ENCODE data around the gene ATP2C2. TPM values are rescaled to one million over a fixed set of nuclear protein-coding genes. Genes with fewer than 3 reads are reported as not detected.

ATP2C2 gene
- total RNA-seq, 1 experiment from 2014 or later: 4.3 TPM

DNA sequence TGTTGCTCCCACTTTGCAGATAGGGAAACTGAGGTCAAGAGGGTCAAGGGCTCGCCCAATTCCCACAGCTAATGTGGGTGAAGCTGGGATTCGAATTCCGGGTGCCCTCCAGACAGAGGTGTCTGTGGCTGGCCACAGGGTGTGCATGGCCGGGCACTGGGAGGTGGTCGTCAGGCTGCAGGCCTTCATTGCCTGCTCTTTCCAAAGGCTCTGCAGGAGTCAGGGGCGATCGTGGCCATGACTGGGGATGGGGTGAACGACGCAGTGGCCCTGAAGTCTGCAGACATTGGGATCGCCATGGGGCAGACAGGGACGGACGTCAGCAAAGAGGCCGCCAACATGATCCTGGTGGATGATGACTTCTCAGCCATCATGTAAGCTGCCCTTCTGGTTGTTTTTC, 86.3 kb downstream of the ATP2C2 start:
- no peak for ATAC-seq
- H3K27ac Mint-ChIP-seq: no peak overlapping the region
- no peaks in the 10 kb centered on the region for H3K4me1 Mint-ChIP-seq
- no peaks in the 10 kb centered on the region for H3K27me3 Mint-ChIP-seq (ENCODE audit: low read depth)
- no peak for DNase-seq (ENCODE audit: low spot score)
- POLR2A ChIA-PET: no interaction called here
- TF ChIP-seq, protein P1, sequence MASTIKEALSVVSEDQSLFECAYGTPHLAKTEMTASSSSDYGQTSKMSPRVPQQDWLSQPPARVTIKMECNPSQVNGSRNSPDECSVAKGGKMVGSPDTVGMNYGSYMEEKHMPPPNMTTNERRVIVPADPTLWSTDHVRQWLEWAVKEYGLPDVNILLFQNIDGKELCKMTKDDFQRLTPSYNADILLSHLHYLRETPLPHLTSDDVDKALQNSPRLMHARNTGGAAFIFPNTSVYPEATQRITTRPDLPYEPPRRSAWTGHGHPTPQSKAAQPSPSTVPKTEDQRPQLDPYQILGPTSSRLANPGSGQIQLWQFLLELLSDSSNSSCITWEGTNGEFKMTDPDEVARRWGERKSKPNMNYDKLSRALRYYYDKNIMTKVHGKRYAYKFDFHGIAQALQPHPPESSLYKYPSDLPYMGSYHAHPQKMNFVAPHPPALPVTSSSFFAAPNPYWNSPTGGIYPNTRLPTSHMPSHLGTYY (CRISPR knock-in tag; IDR thresholded peaks at IDR 0.05): no peak
- CTCF ChIA-PET: interaction anchor here (0.6 kb wide), 2 partner anchors 177 to 334 kb away, joined by 3 read pairs; no protein-coding TSS in a partner anchor
- no peaks in the 10 kb centered on the region for H3K36me3 Mint-ChIP-seq
- no peaks in the 10 kb centered on the region for H3K9me3 Mint-ChIP-seq
- H3K4me3 Mint-ChIP-seq: no peak overlapping the region

DNA sequence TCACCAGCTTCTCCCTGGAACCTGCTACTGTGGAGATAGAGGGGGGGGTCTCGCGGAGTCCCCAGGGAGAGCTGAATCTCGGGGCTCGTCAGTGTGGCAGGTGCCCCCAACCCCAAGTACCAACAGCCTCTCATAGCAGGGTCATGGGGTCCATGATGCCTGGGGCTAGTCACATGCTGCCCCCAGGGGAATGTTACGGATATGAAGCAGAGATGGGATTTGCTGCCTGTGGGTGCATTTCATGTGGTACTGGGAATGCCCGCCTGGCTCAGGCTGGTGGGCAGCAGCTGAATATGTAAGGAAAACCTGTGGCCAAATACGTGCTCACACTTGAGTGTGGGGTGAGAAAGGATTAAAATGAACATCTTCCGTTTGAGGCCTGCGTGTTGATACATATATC, 86.7 kb downstream of the ATP2C2 start:
- Mint-ChIP-seq H3K4me3 (no peak overlapping the region), H3K9me3 (no peaks in the 10 kb centered on the region), H3K4me1 (no peaks in the 10 kb centered on the region), H3K27me3 (ENCODE audit: low read depth) (no peaks in the 10 kb centered on the region), H3K27ac (no peak overlapping the region), H3K36me3 (no peaks in the 10 kb centered on the region)
- no peak for ATAC-seq
- TF ChIP-seq JUN (CRISPR knock-in tag; IDR thresholded peaks at IDR 0.05) (no peak), NR1H2 (CRISPR knock-in tag; IDR thresholded peaks at IDR 0.05) (no peak), MXD4 (CRISPR knock-in tag; IDR thresholded peaks at IDR 0.05; ENCODE audit: borderline replicate concordance) (no peak), FOXK1 (CRISPR knock-in tag; IDR thresholded peaks at IDR 0.05) (no peak), ZBTB21 (CRISPR knock-in tag; IDR thresholded peaks at IDR 0.05; ENCODE audit: borderline replicate concordance) (no peak), ZNF671 (CRISPR knock-in tag; IDR thresholded peaks at IDR 0.05) (no peak), HMGA2 (CRISPR knock-in tag; IDR thresholded peaks at IDR 0.05) (no peak)
- TF ChIP-seq, protein P2, sequence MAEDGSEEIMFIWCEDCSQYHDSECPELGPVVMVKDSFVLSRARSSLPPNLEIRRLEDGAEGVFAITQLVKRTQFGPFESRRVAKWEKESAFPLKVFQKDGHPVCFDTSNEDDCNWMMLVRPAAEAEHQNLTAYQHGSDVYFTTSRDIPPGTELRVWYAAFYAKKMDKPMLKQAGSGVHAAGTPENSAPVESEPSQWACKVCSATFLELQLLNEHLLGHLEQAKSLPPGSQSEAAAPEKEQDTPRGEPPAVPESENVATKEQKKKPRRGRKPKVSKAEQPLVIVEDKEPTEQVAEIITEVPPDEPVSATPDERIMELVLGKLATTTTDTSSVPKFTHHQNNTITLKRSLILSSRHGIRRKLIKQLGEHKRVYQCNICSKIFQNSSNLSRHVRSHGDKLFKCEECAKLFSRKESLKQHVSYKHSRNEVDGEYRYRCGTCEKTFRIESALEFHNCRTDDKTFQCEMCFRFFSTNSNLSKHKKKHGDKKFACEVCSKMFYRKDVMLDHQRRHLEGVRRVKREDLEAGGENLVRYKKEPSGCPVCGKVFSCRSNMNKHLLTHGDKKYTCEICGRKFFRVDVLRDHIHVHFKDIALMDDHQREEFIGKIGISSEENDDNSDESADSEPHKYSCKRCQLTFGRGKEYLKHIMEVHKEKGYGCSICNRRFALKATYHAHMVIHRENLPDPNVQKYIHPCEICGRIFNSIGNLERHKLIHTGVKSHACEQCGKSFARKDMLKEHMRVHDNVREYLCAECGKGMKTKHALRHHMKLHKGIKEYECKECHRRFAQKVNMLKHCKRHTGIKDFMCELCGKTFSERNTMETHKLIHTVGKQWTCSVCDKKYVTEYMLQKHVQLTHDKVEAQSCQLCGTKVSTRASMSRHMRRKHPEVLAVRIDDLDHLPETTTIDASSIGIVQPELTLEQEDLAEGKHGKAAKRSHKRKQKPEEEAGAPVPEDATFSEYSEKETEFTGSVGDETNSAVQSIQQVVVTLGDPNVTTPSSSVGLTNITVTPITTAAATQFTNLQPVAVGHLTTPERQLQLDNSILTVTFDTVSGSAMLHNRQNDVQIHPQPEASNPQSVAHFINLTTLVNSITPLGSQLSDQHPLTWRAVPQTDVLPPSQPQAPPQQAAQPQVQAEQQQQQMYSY (CRISPR knock-in tag; IDR thresholded peaks at IDR 0.05): no peak
- TF ChIP-seq, protein P3, sequence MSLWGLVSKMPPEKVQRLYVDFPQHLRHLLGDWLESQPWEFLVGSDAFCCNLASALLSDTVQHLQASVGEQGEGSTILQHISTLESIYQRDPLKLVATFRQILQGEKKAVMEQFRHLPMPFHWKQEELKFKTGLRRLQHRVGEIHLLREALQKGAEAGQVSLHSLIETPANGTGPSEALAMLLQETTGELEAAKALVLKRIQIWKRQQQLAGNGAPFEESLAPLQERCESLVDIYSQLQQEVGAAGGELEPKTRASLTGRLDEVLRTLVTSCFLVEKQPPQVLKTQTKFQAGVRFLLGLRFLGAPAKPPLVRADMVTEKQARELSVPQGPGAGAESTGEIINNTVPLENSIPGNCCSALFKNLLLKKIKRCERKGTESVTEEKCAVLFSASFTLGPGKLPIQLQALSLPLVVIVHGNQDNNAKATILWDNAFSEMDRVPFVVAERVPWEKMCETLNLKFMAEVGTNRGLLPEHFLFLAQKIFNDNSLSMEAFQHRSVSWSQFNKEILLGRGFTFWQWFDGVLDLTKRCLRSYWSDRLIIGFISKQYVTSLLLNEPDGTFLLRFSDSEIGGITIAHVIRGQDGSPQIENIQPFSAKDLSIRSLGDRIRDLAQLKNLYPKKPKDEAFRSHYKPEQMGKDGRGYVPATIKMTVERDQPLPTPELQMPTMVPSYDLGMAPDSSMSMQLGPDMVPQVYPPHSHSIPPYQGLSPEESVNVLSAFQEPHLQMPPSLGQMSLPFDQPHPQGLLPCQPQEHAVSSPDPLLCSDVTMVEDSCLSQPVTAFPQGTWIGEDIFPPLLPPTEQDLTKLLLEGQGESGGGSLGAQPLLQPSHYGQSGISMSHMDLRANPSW (CRISPR knock-in tag; conservative IDR thresholded peaks at IDR 0.05; ENCODE audit: low read depth): no peak
- TF ChIP-seq, protein P4, sequence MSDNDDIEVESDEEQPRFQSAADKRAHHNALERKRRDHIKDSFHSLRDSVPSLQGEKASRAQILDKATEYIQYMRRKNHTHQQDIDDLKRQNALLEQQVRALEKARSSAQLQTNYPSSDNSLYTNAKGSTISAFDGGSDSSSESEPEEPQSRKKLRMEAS (CRISPR knock-in tag; IDR thresholded peaks at IDR 0.05): no peak
- TF ChIP-seq, protein P5, sequence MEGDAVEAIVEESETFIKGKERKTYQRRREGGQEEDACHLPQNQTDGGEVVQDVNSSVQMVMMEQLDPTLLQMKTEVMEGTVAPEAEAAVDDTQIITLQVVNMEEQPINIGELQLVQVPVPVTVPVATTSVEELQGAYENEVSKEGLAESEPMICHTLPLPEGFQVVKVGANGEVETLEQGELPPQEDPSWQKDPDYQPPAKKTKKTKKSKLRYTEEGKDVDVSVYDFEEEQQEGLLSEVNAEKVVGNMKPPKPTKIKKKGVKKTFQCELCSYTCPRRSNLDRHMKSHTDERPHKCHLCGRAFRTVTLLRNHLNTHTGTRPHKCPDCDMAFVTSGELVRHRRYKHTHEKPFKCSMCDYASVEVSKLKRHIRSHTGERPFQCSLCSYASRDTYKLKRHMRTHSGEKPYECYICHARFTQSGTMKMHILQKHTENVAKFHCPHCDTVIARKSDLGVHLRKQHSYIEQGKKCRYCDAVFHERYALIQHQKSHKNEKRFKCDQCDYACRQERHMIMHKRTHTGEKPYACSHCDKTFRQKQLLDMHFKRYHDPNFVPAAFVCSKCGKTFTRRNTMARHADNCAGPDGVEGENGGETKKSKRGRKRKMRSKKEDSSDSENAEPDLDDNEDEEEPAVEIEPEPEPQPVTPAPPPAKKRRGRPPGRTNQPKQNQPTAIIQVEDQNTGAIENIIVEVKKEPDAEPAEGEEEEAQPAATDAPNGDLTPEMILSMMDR (IDR thresholded peaks at IDR 0.05): no peak
- TF ChIP-seq, protein P6, sequence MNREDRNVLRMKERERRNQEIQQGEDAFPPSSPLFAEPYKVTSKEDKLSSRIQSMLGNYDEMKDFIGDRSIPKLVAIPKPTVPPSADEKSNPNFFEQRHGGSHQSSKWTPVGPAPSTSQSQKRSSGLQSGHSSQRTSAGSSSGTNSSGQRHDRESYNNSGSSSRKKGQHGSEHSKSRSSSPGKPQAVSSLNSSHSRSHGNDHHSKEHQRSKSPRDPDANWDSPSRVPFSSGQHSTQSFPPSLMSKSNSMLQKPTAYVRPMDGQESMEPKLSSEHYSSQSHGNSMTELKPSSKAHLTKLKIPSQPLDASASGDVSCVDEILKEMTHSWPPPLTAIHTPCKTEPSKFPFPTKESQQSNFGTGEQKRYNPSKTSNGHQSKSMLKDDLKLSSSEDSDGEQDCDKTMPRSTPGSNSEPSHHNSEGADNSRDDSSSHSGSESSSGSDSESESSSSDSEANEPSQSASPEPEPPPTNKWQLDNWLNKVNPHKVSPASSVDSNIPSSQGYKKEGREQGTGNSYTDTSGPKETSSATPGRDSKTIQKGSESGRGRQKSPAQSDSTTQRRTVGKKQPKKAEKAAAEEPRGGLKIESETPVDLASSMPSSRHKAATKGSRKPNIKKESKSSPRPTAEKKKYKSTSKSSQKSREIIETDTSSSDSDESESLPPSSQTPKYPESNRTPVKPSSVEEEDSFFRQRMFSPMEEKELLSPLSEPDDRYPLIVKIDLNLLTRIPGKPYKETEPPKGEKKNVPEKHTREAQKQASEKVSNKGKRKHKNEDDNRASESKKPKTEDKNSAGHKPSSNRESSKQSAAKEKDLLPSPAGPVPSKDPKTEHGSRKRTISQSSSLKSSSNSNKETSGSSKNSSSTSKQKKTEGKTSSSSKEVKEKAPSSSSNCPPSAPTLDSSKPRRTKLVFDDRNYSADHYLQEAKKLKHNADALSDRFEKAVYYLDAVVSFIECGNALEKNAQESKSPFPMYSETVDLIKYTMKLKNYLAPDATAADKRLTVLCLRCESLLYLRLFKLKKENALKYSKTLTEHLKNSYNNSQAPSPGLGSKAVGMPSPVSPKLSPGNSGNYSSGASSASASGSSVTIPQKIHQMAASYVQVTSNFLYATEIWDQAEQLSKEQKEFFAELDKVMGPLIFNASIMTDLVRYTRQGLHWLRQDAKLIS (CRISPR knock-in tag; IDR thresholded peaks at IDR 0.05; ENCODE audit: borderline replicate concordance): no peak
- TF ChIP-seq, protein P7, sequence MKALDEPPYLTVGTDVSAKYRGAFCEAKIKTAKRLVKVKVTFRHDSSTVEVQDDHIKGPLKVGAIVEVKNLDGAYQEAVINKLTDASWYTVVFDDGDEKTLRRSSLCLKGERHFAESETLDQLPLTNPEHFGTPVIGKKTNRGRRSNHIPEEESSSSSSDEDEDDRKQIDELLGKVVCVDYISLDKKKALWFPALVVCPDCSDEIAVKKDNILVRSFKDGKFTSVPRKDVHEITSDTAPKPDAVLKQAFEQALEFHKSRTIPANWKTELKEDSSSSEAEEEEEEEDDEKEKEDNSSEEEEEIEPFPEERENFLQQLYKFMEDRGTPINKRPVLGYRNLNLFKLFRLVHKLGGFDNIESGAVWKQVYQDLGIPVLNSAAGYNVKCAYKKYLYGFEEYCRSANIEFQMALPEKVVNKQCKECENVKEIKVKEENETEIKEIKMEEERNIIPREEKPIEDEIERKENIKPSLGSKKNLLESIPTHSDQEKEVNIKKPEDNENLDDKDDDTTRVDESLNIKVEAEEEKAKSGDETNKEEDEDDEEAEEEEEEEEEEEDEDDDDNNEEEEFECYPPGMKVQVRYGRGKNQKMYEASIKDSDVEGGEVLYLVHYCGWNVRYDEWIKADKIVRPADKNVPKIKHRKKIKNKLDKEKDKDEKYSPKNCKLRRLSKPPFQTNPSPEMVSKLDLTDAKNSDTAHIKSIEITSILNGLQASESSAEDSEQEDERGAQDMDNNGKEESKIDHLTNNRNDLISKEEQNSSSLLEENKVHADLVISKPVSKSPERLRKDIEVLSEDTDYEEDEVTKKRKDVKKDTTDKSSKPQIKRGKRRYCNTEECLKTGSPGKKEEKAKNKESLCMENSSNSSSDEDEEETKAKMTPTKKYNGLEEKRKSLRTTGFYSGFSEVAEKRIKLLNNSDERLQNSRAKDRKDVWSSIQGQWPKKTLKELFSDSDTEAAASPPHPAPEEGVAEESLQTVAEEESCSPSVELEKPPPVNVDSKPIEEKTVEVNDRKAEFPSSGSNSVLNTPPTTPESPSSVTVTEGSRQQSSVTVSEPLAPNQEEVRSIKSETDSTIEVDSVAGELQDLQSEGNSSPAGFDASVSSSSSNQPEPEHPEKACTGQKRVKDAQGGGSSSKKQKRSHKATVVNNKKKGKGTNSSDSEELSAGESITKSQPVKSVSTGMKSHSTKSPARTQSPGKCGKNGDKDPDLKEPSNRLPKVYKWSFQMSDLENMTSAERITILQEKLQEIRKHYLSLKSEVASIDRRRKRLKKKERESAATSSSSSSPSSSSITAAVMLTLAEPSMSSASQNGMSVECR (CRISPR knock-in tag; IDR thresholded peaks at IDR 0.05; ENCODE audit: borderline replicate concordance): no peak
- CTCF ChIA-PET: interaction anchor here (0.6 kb wide), 2 partner anchors 178 to 334 kb away, joined by 3 read pairs; no protein-coding TSS in a partner anchor
- DNase-seq (ENCODE audit: low spot score): no peak
- POLR2A ChIA-PET: no interaction called here

Measured in WTC11 (cell line).